Measurements from ENCODE around the gene RABEP2. TPM values are rescaled to one million over a fixed set of nuclear protein-coding genes. Genes with fewer than 3 reads are reported as not detected.

RABEP2 gene
- total and polyA plus RNA-seq, 8 donors, result 21.4 to 35.8 (median 24.4) TPM

DNA sequence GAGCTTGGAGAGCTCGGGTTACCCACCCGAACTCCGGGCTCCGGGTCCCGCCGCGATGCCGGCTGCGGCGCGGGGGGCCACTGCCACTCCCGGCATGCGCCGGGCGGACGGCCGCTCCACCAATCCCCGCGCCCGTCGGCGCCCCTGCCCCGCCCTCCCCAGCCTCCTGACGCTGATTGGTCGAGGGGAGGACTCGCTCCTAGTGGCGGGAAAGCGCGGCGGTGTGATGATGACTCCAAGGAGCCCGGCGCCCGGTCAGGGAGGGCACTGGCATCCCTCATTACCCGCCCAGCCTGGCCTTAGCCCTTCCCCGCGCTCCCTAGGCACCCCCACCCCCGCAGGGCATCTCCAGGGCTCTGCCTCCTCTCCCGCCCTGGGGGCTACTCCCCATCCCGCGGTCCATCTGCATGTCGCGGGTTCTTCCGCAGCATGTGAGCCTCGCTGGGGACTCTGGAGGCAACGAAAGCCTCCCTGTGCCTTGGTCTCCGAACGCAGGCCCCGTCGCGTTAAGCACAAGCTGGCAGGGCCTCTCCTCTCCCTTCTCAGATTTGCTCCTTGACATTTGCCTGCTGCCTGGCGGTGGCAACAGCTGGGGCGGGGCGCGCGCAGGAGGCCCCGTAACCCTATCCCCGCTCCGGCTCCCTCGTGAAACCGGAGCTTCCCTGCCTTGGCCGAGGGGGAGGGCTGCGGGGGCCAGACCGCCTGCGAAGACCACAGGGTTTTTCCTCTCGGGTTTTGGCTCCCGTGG lies 45.0 kb downstream of the RABEP2 start:
- TF ChIP-seq, protein P1, sequence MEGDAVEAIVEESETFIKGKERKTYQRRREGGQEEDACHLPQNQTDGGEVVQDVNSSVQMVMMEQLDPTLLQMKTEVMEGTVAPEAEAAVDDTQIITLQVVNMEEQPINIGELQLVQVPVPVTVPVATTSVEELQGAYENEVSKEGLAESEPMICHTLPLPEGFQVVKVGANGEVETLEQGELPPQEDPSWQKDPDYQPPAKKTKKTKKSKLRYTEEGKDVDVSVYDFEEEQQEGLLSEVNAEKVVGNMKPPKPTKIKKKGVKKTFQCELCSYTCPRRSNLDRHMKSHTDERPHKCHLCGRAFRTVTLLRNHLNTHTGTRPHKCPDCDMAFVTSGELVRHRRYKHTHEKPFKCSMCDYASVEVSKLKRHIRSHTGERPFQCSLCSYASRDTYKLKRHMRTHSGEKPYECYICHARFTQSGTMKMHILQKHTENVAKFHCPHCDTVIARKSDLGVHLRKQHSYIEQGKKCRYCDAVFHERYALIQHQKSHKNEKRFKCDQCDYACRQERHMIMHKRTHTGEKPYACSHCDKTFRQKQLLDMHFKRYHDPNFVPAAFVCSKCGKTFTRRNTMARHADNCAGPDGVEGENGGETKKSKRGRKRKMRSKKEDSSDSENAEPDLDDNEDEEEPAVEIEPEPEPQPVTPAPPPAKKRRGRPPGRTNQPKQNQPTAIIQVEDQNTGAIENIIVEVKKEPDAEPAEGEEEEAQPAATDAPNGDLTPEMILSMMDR (IDR thresholded peaks at IDR 0.05), result peak in 1 of 2 donors; percentile 49
- peak; percentile 98 for ATAC-seq

DNA sequence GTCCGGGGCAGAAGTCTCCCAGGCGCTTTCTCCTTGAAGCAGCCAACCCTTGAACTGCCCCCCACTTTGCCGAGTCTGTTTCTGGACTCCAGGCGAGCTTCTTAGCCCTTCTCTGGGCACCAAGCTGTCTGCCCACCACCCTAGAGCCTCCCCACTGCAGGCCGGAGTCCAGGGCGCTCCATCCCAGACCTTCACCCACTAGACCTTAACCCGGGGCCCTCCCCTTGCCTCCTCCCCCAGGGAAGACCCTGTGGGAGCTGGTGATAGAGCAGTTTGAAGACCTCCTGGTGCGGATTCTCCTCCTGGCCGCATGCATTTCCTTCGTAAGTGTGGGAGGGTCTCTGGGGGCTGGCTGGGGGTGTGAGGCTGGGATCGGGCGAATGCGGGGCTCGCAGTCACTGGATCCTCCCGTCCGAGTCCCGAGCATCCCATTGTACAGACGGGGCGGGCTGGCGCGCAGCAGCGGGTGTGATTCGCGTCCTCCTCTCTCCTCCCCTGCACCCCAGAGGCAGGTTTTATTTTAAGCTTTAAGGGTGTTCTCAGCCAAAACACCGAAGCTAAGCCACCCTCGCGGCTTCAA lies 45.7 kb downstream of the RABEP2 start:
- Histone ChIP-seq H3K4me1 (peaks cover 9 to 17% of the 10 kb centered on the region in 2 donors), H3K27ac (no peak overlapping the region), H3K4me3 (peak overlapping the region; percentile 54 to 78), H3K9me3 (no peaks in the 10 kb centered on the region), H3K36me3 (peaks cover 0 to 6% of the 10 kb centered on the region in 2 donors), H3K27me3 (peaks cover 0 to 38% of the 10 kb centered on the region in 2 donors)
- no peak for DNase-seq
- ATAC-seq, result peak; percentile 59
- TF ChIP-seq, protein P1 (IDR thresholded peaks at IDR 0.05), result no peak
- intact Hi-C loops (cut with DNase I), result no loop called here

More for the DNA sequence above, 45.0 kb downstream of the RABEP2 start:
- Histone ChIP-seq H3K27me3 (peaks cover 0 to 38% of the 10 kb centered on the region in 2 donors), H3K9me3 (no peaks in the 10 kb centered on the region), H3K4me3 (peak overlapping the region; percentile 54 to 78), H3K4me1 (peaks cover 9 to 17% of the 10 kb centered on the region in 2 donors), H3K27ac (no peak overlapping the region), H3K36me3 (no peaks in the 10 kb centered on the region)
- intact Hi-C loops (cut with DNase I), result no loop called here
- DNase-seq, result peak; percentile 70 to 94 (median 87)

DNA sequence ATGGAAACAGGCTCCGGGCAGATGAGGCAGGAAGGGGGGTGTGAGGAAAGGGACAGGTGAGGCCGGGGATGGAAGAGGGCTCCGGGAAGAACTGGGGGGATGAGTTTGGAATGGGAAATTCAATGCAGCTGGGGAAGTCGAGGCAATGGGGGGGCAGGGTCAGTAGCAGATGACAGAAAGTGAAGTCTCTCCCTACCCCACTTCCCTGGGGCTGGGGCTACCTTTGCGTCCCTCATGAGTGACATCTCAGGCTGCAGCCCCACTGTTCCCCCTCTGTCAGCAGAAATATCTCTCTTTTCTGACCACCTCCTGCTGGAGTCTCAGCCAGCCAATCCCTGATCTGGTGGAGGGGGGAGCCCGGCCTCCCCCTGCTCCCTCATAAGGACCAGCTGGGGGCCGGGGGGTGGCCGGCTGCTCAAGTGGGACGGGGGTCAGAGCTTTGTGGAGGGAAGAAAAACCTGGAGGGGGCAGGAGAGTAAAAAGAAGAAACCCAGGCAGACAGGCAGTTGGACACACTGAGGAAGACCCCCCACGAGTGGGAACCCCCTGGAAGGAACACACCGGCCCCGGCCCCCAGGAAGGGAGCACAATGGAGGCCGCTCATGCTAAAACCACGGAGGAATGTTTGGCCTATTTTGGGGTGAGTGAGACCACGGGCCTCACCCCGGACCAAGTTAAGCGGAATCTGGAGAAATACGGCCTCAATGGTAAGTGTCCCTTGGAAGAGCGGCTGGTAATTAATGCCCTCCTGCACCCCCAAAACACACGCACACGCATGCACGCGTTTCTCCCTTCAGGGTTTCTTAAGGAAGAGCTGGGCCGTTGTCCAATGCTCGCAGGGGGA lies 46.7 kb downstream of the RABEP2 start, which contains the start of gene ATP2A1:
Gene ATP2A1 (plus strand): TSS at position 406 of the 844 bp plus-strand sequence. CDS start 184 bp downstream, at position 590.
- ATAC-seq (no peak), DNase-seq (no peak)
- H3K9me3 ChIP-seq, result no peaks in the 10 kb centered on the region
- H3K36me3 ChIP-seq, result peaks cover 0 to 16% of the 10 kb centered on the region in 2 donors
- TF ChIP-seq, protein P1 (IDR thresholded peaks at IDR 0.05), result no peak
- H3K27ac ChIP-seq, result no peak within 1 kb of the TSS
- intact Hi-C loops (cut with DNase I), result no loop called here
- H3K4me3 ChIP-seq, result peak within 1 kb of the TSS; percentile 54 to 78
- peaks cover 9 to 17% of the 10 kb centered on the region in 2 donors for H3K4me1 ChIP-seq
- peaks cover 0 to 33% of the 10 kb centered on the region in 2 donors for H3K27me3 ChIP-seq

DNA sequence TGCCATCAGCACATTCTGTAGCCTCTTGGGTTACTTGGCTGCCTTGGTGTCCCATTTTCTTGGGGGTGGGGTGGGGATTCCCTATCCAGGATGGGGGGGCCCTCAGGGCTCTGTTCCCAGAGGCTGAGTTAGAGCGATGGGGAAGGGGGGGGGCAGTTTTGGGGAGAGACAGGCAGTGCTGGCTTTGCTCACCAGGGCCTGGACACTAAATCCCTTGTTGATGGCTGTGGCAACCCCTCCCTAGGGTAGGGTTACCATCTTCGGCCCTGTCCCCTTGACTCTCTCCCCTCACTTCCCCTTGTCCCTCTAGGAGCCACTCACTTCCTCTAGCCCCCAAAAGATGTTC lies 47.4 kb downstream of the RABEP2 start:
- intact Hi-C loops (cut with DNase I), result no loop called here
- Histone ChIP-seq H3K36me3 (peaks cover 0 to 23% of the 10 kb centered on the region in 2 donors), H3K4me1 (peaks cover 9 to 17% of the 10 kb centered on the region in 2 donors), H3K27me3 (peaks cover 0 to 26% of the 10 kb centered on the region in 2 donors), H3K27ac (no peak overlapping the region), H3K9me3 (no peaks in the 10 kb centered on the region), H3K4me3 (no peak overlapping the region)
- TF ChIP-seq, protein P1 (IDR thresholded peaks at IDR 0.05), result no peak
- no peak for ATAC-seq
- no peak for DNase-seq
